Omental fat pad (tissue), 4 donors: ENCODE measurements around the gene MKNK2. TPM values are rescaled to one million over a fixed set of nuclear protein-coding genes. Genes with fewer than 3 reads are reported as not detected.
"Not testable (repeated sequence)": the region's sequence is repeated elsewhere in the genome, so short reads cannot be mapped to it uniquely, and the experiment has no call there.

Source experiments
- ATAC-seq: fragments of 150-250 bp; one replicate; pipeline ENCODE4 v1.9.1; 2016; ENCODE audit warnings: mild to moderate bottlenecking, moderate library complexity; ENCODE audit not compliant: low FRiP score
- DNase-seq: peaks from one replicate; pipeline ENCODE4 v3.0.0-alpha.2; 2019; ENCODE audit warnings: low spot score
- CTCF ChIP-seq, 3 donors: fragments of 450-650 bp; IDR thresholded peaks; one replicate each; pipeline ENCODE4 v1.5.1; 2016 to 2017; ENCODE audit warnings: antibody characterized with exemption in 3 of 3, mild to moderate bottlenecking in 3 of 3, moderate library complexity in 2 of 3
- total RNA-seq, 4 donors: library from RNA; depleted of rRNA; stranded (reverse); fragments of >200 nt; gene quantifications; one replicate each; pipeline ENCODE4 v1.1.0, GENCODE V29; 2016

Gene MKNK2
- total RNA-seq, 4 donors from 2014 or later: 133 to 232 (median 178) TPM

- peak; percentile 99 for DNase-seq
- no peak for TF ChIP-seq CTCF (IDR thresholded peaks at IDR 0.05)
- peak; percentile 94 for ATAC-seq
Measured at GRCh38 chr19:2096480-2097202, 45.6 kb upstream of the MKNK2 start, which contains the start of gene IZUMO4. Gene IZUMO4, plus strand, starts transcription at chr19:2096915. Its CDS starts 31 bp downstream, at chr19:2096946.

GRCh38 chr19:2096034-2096479, 45.0 kb upstream of the MKNK2 start, which contains the start of gene MOB3A:
Gene MOB3A, minus strand, starts transcription at chr19:2096326. Its CDS starts 17,766 bp downstream, at chr19:2078560.
- TF ChIP-seq CTCF (IDR thresholded peaks at IDR 0.05): peak in 1 of 3 donors; percentile 34
- ATAC-seq (peak; percentile 82), DNase-seq (peak; percentile 72)

- DNase-seq, ATAC-seq: not testable (repeated sequence)
Measured at GRCh38 chr19:2091926-2092525, 41.0 kb upstream of the MKNK2 start.

GRCh38 chr19:2089727-2090053, 38.6 kb upstream of the MKNK2 start:
- no peak for ATAC-seq

GRCh38 chr19:2089001-2089711, 38.1 kb upstream of the MKNK2 start:
- TF ChIP-seq CTCF (IDR thresholded peaks at IDR 0.05): no peak
- ATAC-seq (no peak), DNase-seq (no peak)

More at GRCh38 chr19:2089727-2090053, 38.6 kb upstream of the MKNK2 start:
- TF ChIP-seq CTCF (IDR thresholded peaks at IDR 0.05): no peak
- no peak for DNase-seq

GRCh38 chr19:2087621-2088100, 36.6 kb upstream of the MKNK2 start:
- DNase-seq: no peak
- ATAC-seq: no peak
- no peak for TF ChIP-seq CTCF (IDR thresholded peaks at IDR 0.05)

- not testable (repeated sequence) for DNase-seq
- ATAC-seq: peak; percentile 15
Measured at GRCh38 chr19:2086695-2087620, 35.9 kb upstream of the MKNK2 start.
